Left lung (tissue), 10 donors: ENCODE results near the gene DBI. TPM values are rescaled to one million over a fixed set of nuclear protein-coding genes. Genes with fewer than 3 reads are reported as not detected.

Source experiments
- ATAC-seq: fragments of 200-7000 bp; cut with Tn5 transposase; one replicate; pipeline ENCODE4 v1.9.1; 2020; ENCODE audit warnings: moderate library complexity
- DNase-seq, 4 donors: peaks; one replicate each; pipeline ENCODE4 v3.0.0-alpha.2; 2013 to 2020
- H3K27ac ChIP-seq, 2 donors: fragments of 200-600 bp; sonication (generic) in 1 of 2; one replicate each; pipeline versions ENCODE4 v1.5.0 to v1.8.0; 2020 to 2021
- H3K27me3 ChIP-seq, 2 donors: fragments of 200-600 bp; sonication (generic) in 1 of 2; one replicate each; pipeline versions ENCODE4 v1.5.0 to v1.8.0; 2020 to 2021
- H3K36me3 ChIP-seq, 2 donors: fragments of 200-600 bp; sonication (generic) in 1 of 2; one replicate each; pipeline versions ENCODE4 v1.5.0 to v1.8.0; 2020 to 2021
- H3K4me1 ChIP-seq, 2 donors: fragments of 200-600 bp; one replicate each; pipeline ENCODE4 v1.8.0; 2021
- H3K4me3 ChIP-seq, 2 donors: fragments of 200-600 bp; sonication (generic) in 1 of 2; one replicate each; pipeline versions ENCODE4 v1.5.0 to v1.8.0; 2020 to 2021; ENCODE audit warnings: mild to moderate bottlenecking in 1 of 2
- H3K9me3 ChIP-seq, 2 donors: fragments of 200-600 bp; sonication (generic) in 1 of 2; one replicate each; pipeline versions ENCODE4 v1.5.0 to v1.8.0; 2020 to 2021
- intact Hi-C, 2 donors: fragments of 100-400 bp; cut with DNase I; formaldehyde crosslinking; loops; one replicate each; pipeline versions ENCODE4 v1.11.2 to v1.14.2; 2022
- polyA plus RNA-seq, 6 donors: library from polyadenylated mRNA; unstranded; fragments of 120-200 nt; gene quantifications; one replicate each; pipeline ENCODE4 v1.2.1, GENCODE V29; 2013; ENCODE audit not compliant: insufficient read length in 6 of 6
- total RNA-seq, 2 donors: library from RNA; stranded (reverse); fragmentation: NEBNext Ultra II Directional; extraction: Animal tissue kit (Norgen Biotek cat#: 25700); gene quantifications; one replicate each; pipeline ENCODE4 v1.2.1, GENCODE V29; 2021
- TF ChIP-seq, protein P1 (sequence below), 2 donors: fragments of 200-600 bp; sonication (generic) in 1 of 2; IDR thresholded peaks; one replicate each; pipeline versions ENCODE4 v1.5.0 to v1.8.0; 2021; ENCODE audit warnings: antibody characterized with exemption in 2 of 2
- donor health status: DM: no; HTN: yes; CAD: no.
- donor health status: DM: no; HTN: no; CAD: no.

The DBI gene
- total and polyA plus RNA-seq, 8 donors = 125 to 185 (median 157) TPM

DNA sequence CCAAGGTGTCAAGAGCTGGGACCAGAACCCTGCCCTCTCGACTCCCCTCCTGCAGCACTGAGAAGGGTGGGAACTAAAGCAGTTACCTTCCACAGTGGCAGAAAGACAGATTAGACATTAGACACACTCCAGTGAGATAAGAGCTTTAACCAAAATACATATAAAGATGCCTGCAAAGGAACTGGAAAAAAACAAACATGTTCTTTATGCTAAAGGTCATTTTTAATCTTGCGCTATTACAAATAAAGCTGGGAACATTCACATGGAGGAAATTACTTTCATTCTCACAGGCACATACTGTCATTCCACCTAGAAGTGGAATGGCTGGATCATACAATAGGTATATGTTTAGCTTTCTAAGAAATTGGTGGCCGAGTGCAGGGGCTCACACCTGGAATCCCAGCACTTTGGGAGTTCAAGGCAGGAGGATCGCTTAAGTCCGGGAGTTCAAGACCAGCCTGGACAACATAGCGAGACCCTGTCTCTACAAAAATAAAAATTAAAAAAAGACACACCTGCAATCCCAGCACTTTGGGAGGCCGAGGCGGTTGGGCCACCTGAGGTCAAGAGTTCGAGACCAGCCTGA, 42.0 kb upstream of the DBI start:
- H3K9me3 ChIP-seq = no peaks in the 10 kb centered on the region
- no peak overlapping the region for H3K4me3 ChIP-seq
- H3K4me1 ChIP-seq = peaks cover 0 to 5% of the 10 kb centered on the region in 2 donors
- no peaks in the 10 kb centered on the region for H3K27me3 ChIP-seq
- intact Hi-C loops = no loop called here
- DNase-seq (no peak), ATAC-seq (no peak)
- no peak overlapping the region for H3K27ac ChIP-seq
- TF ChIP-seq, protein P1, sequence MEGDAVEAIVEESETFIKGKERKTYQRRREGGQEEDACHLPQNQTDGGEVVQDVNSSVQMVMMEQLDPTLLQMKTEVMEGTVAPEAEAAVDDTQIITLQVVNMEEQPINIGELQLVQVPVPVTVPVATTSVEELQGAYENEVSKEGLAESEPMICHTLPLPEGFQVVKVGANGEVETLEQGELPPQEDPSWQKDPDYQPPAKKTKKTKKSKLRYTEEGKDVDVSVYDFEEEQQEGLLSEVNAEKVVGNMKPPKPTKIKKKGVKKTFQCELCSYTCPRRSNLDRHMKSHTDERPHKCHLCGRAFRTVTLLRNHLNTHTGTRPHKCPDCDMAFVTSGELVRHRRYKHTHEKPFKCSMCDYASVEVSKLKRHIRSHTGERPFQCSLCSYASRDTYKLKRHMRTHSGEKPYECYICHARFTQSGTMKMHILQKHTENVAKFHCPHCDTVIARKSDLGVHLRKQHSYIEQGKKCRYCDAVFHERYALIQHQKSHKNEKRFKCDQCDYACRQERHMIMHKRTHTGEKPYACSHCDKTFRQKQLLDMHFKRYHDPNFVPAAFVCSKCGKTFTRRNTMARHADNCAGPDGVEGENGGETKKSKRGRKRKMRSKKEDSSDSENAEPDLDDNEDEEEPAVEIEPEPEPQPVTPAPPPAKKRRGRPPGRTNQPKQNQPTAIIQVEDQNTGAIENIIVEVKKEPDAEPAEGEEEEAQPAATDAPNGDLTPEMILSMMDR (IDR thresholded peaks at IDR 0.05) = no peak
- H3K36me3 ChIP-seq = no peaks in the 10 kb centered on the region

DNA sequence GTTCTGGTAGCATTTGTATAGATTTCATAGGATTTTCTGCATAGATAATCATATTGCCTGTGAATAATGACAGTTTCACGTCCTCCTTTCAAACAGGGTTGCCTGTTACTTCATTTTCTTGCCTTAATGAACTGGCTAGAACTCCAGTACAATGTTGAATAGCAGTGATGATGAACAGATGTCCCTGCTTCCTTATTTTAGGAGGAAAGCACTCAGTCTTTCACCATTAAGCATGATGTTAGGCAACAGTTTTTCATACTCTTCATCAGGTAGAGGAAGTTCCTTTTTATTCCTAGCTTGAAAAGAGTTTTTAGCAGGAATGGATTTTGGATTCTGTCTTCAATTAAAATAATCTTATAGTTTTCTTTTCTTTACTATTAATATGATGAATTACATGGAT, 39.8 kb upstream of the DBI start:
- no peak for DNase-seq
- no peak overlapping the region for H3K4me3 ChIP-seq
- H3K36me3 ChIP-seq = no peaks in the 10 kb centered on the region
- TF ChIP-seq, protein P1 (IDR thresholded peaks at IDR 0.05) = no peak
- H3K9me3 ChIP-seq = no peaks in the 10 kb centered on the region
- ATAC-seq = no peak
- no peak overlapping the region for H3K27ac ChIP-seq
- no peaks in the 10 kb centered on the region for H3K27me3 ChIP-seq
- intact Hi-C loops = no loop called here
- H3K4me1 ChIP-seq = peaks cover 0 to 5% of the 10 kb centered on the region in 2 donors

DNA sequence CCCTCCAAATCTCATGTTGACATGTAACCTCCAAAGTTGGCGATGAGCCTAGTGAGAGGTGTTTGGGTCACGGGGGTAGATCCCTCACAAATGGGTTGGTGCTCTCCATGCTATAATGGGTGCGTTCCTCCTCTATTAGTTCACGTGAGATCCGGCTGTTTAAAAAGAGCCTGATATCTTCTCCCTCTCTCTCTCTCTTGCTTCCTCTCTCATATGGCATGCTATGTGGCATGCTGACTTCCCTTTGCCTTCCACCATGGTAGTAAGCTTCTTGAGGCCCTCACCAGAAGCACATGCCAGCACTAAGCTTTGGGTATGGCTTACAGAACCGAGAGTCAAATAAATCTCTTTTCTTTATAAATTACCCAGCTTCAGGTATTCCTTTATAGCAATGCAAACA, 39.3 kb upstream of the DBI start:
- Histone ChIP-seq H3K36me3 (no peaks in the 10 kb centered on the region), H3K4me3 (no peak overlapping the region), H3K27me3 (no peaks in the 10 kb centered on the region), H3K9me3 (no peaks in the 10 kb centered on the region), H3K4me1 (peaks cover 0 to 5% of the 10 kb centered on the region in 2 donors), H3K27ac (no peak overlapping the region)
- intact Hi-C loops = no loop called here
- DNase-seq = no peak
- TF ChIP-seq, protein P1 (IDR thresholded peaks at IDR 0.05) = no peak
- ATAC-seq = no peak

DNA sequence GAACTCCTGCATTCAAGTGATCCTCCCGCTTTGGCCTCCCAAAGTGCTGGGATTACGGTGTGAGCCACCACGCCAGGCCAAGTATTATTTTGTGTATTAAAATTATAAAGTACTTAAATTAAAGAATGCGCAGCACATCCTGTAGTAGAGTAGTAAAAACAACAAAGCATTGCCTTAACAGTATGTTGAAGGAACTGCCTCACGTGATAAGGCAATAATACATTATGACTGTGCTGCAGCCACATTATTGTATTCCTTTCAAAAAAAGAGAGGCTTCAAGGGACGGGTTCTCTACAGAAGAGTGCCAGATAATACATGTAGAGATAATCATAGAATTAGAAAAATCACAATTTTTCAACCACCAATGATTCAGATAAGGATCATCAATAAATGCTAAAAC, 33.8 kb upstream of the DBI start:
- H3K27ac ChIP-seq = no peak overlapping the region
- no peaks in the 10 kb centered on the region for H3K4me1 ChIP-seq
- DNase-seq (no peak), ATAC-seq (no peak)
- peaks cover 0 to 9% of the 10 kb centered on the region in 2 donors for H3K36me3 ChIP-seq
- intact Hi-C loops = no loop called here
- H3K9me3 ChIP-seq = no peaks in the 10 kb centered on the region
- TF ChIP-seq, protein P1 (IDR thresholded peaks at IDR 0.05) = no peak
- H3K4me3 ChIP-seq = no peak overlapping the region
- H3K27me3 ChIP-seq = no peaks in the 10 kb centered on the region

DNA sequence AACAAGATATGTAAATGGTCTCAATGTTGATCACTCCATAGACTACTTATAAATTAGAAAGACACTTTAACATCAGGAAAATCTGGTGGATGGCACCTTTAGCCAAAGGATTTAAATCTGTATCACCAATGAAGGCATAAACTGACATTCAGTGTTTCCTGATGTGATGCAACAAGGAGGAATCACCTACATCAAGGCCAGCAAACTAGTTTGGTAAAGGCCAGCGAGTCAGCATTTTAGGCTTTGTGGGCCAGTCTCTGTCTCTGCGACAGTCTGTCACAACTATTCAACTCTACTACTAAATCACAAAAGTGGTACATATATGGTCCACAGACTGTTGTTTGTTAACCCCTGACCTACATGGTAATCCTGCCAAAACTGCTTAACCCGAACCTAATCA, 33.4 kb upstream of the DBI start:
- no peaks in the 10 kb centered on the region for H3K27me3 ChIP-seq
- intact Hi-C loops = no loop called here
- H3K4me1 ChIP-seq = no peaks in the 10 kb centered on the region
- TF ChIP-seq, protein P1 (IDR thresholded peaks at IDR 0.05) = no peak
- H3K27ac ChIP-seq = no peak overlapping the region
- no peaks in the 10 kb centered on the region for H3K9me3 ChIP-seq
- DNase-seq (no peak), ATAC-seq (no peak)
- H3K36me3 ChIP-seq = peaks cover 0 to 9% of the 10 kb centered on the region in 2 donors
- no peak overlapping the region for H3K4me3 ChIP-seq
